SK-N-SH (cell line): ENCODE results near the gene ZFYVE9. TPM values are rescaled to one million over a fixed set of nuclear protein-coding genes. Genes with fewer than 3 reads are reported as not detected.

Experiments
- CTCF ChIA-PET: fragments of 300-600, 350-600 bp; formaldehyde crosslinking; extraction: SDS; loops from one replicate; lab custom pipeline; 2021; lab: Yijun Ruan, JAX
- POLR2A ChIA-PET: fragments of 350-600 bp; sonication (Branson Sonifier 250); formaldehyde crosslinking; extraction: SDS; loops from one replicate; lab custom pipeline; 2020; ENCODE audit warnings: antibody characterized with exemption, inconsistent platforms; lab: Yijun Ruan, JAX
- DNase-seq: peaks from one replicate; pipeline ENCODE4 v3.0.0; 2012
- H2AFZ ChIP-seq: fragments of 200-600 bp; sonication (generic); 2 replicates; pipeline ENCODE4 v1.8.1; 2016; ENCODE audit warnings: antibody characterized with exemption, mild to moderate bottlenecking, low read depth
- H3F3A ChIP-seq: fragments of 200-600 bp; sonication (generic); replicated peaks from 2 replicates; pipeline ENCODE3; 2016; ENCODE audit warnings: antibody characterized with exemption, mild to moderate bottlenecking; ENCODE audit not compliant: insufficient read depth
- H3K27ac ChIP-seq, 2 experiments: fragments of 200-500 bp in 1 of 2; fragments of 200-600 bp in 1 of 2; sonication (Bioruptor generic) in 1 of 2; sonication (generic), shearing (Covaris generic) in 1 of 2; 2 replicates each; pipeline versions ENCODE4 v1.5.1 to v1.6.1; 2014 to 2016; ENCODE audit warnings: low read depth in 2 of 2, inconsistent platforms in 1 of 2, low read length in 1 of 2, mild to moderate bottlenecking in 1 of 2, mixed read lengths in 1 of 2
- H3K27me3 ChIP-seq: fragments of 200-600 bp; sonication (generic), shearing (Covaris generic); 2 replicates; pipeline ENCODE4 v1.6.1; 2016; ENCODE audit warnings: mixed run types; ENCODE audit not compliant: insufficient read depth
- H3K36me3 ChIP-seq, 2 experiments: fragments of 200-500 bp in 1 of 2; fragments of 200-600 bp in 1 of 2; sonication (Bioruptor generic) in 1 of 2; sonication (generic) in 1 of 2; replicated peaks in 1 of 2; 2 replicates each; pipeline versions ENCODE3 to v1.5.1; 2014 to 2016; ENCODE audit warnings: low read length in 1 of 2, mild to moderate bottlenecking in 1 of 2; ENCODE audit not compliant: insufficient read depth in 2 of 2, control insufficient read depth in 1 of 2
- H3K4me1 ChIP-seq, 2 experiments: fragments of 200-500 bp in 1 of 2; fragments of 200-600 bp in 1 of 2; sonication (Bioruptor generic) in 1 of 2; sonication (generic), shearing (Covaris generic) in 1 of 2; 2 replicates each; pipeline versions ENCODE4 v1.5.1 to v1.6.1; 2014 to 2016; ENCODE audit warnings: low read depth in 1 of 2, low read length in 1 of 2, mixed run types in 1 of 2; ENCODE audit not compliant: insufficient read depth in 2 of 2, control insufficient read depth in 1 of 2
- H3K4me2 ChIP-seq: fragments of 200-600 bp; sonication (generic), shearing (Covaris generic); 2 replicates; pipeline ENCODE4 v1.6.1; 2017; ENCODE audit warnings: mixed run types
- H3K4me3 ChIP-seq, 2 experiments: fragments of 200-500 bp in 1 of 2; fragments of 200-600 bp in 1 of 2; sonication (Bioruptor generic) in 1 of 2; sonication (generic), shearing (Covaris generic) in 1 of 2; 2 replicates each; pipeline versions ENCODE4 v1.5.1 to v1.8.1; 2014 to 2016; ENCODE audit warnings: low read depth in 2 of 2, inconsistent platforms in 1 of 2, low read length in 1 of 2, mild to moderate bottlenecking in 1 of 2, mixed read lengths in 1 of 2, moderate library complexity in 1 of 2
- H3K79me2 ChIP-seq: fragments of 200-600 bp; sonication (generic); 2 replicates; pipeline ENCODE4 v1.8.1; 2017; ENCODE audit warnings: mild to moderate bottlenecking; ENCODE audit not compliant: insufficient read depth
- H3K9ac ChIP-seq: fragments of 200-600 bp; sonication (generic); 2 replicates; pipeline ENCODE4 v1.6.1; 2017; ENCODE audit warnings: mixed run types
- H3K9me2 ChIP-seq: fragments of 200-600 bp; sonication (generic); 2 replicates; pipeline ENCODE4 v1.6.1; 2017; ENCODE audit warnings: mixed run types
- H3K9me3 ChIP-seq: fragments of 200-600 bp; sonication (generic); 2 replicates; pipeline ENCODE4 v1.6.1; 2017; ENCODE audit warnings: mixed run types, mild to moderate bottlenecking, moderate library complexity
- H4K20me1 ChIP-seq: fragments of 200-600 bp; sonication (generic); 2 replicates; pipeline ENCODE4 v1.6.1; 2017; ENCODE audit warnings: mild to moderate bottlenecking, mixed run types; ENCODE audit not compliant: insufficient read depth
- EZH2phosphoT487 ChIP-seq: fragments of 200-600 bp; sonication (generic); IDR thresholded peaks from 2 replicates; pipeline ENCODE4 v1.6.1; 2017; ENCODE audit warnings: low read depth, mixed run types, mild to moderate bottlenecking, antibody characterized with exemption, moderate library complexity, borderline replicate concordance
- FOSL2 ChIP-seq: IDR thresholded peaks from 2 replicates; pipeline ENCODE4 v1.4.0; 2012; ENCODE audit warnings: low read depth, mild to moderate bottlenecking, moderate library complexity, borderline replicate concordance
- GATA2 ChIP-seq: sonication (generic); formaldehyde crosslinking; IDR thresholded peaks from 2 replicates; pipeline ENCODE4 v1.5.0; 2020; ENCODE audit warnings: mild to moderate bottlenecking, missing genetic modification reagents
- MXI1 ChIP-seq: IDR thresholded peaks from 2 replicates; pipeline ENCODE4 v1.6.1; 2012; ENCODE audit warnings: mild to moderate bottlenecking, low read depth, low read length, improper control_type of control experiment
- NFIC ChIP-seq: IDR thresholded peaks from 2 replicates; pipeline ENCODE4 v1.4.0; 2012; ENCODE audit warnings: borderline replicate concordance
- NRF1 ChIP-seq: IDR thresholded peaks from 2 replicates; pipeline ENCODE4 v1.6.1; 2012; ENCODE audit warnings: low read depth, mild to moderate bottlenecking, low read length
- RAD21 ChIP-seq: IDR thresholded peaks from 2 replicates; pipeline ENCODE4 v1.6.1; 2012; ENCODE audit warnings: mild to moderate bottlenecking, low read length
- WGBS: methylation state at CpG from one replicate; pipeline ENCODE4 v1.1.6; 2017; ENCODE audit warnings: low lambda C conversion rate; 5-methylcytosine and 5-hydroxymethylcytosine counted together
- polyA plus RNA-seq, 3 experiments: library from polyadenylated mRNA; depleted of rRNA; stranded (reverse); fragments of >200 nt; gene quantifications; 2 replicates each; pipeline ENCODE4 v1.2.3, GENCODE V29; 2012
- TF ChIP-seq, protein P1 (sequence below): IDR thresholded peaks from 2 replicates; pipeline ENCODE4; 2012
- TF ChIP-seq, protein P2 (sequence below): IDR thresholded peaks from 2 replicates; pipeline ENCODE4 v1.6.1; 2012; ENCODE audit warnings: mild to moderate bottlenecking, low read depth, low read length, moderate library complexity
- TF ChIP-seq, protein P3 (sequence below): fragments of 150-350 bp; IDR thresholded peaks from 2 replicates; pipeline ENCODE4 v1.6.1; 2017; ENCODE audit warnings: antibody characterized with exemption, low read length, low read depth, borderline replicate concordance
- TF ChIP-seq, protein P4 (sequence below): IDR thresholded peaks from 2 replicates; pipeline ENCODE4 v1.4.0; 2012; ENCODE audit warnings: low read depth, borderline replicate concordance

Gene ZFYVE9
- polyA plus RNA-seq, 1 of the 3 experiments (the other 2 are of a cell fraction): 4.1 TPM

DNA sequence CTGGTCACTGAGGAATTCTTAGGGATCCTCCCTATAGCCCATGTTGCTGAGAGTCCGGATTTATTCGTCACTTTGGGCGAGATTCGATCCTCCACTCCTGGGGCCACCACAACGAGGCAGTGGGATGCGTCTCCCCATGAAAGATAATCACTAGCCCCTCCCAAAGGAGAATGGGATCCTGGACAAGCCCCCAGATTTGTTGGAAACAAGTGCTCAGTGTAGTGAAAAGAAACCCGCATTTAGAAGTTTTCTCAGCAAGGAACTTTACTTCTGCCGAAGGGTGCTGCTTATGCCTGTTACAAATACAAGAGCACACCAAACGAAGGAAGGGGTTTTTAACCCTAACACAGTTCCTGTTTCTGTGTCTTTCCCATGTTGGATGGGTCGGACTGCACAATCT, 83.3 kb downstream of the ZFYVE9 start:
- H3K27me3 ChIP-seq: no peaks in the 10 kb centered on the region
- H3K9me2 ChIP-seq: no peaks in the 10 kb centered on the region
- ChIA-PET CTCF (no interaction called here), POLR2A (no interaction called here)
- no peak for DNase-seq
- no peaks in the 10 kb centered on the region for H3F3A ChIP-seq
- no peak overlapping the region for H3K27ac ChIP-seq
- H4K20me1 ChIP-seq: no peaks in the 10 kb centered on the region
- no peak overlapping the region for H3K4me2 ChIP-seq
- no peak overlapping the region for H3K9ac ChIP-seq
- H3K4me1 ChIP-seq: peaks cover 0 to under 1% of the 10 kb centered on the region in 2 experiments; a peak in 1 of 4 replicates
- TF ChIP-seq, protein P1, sequence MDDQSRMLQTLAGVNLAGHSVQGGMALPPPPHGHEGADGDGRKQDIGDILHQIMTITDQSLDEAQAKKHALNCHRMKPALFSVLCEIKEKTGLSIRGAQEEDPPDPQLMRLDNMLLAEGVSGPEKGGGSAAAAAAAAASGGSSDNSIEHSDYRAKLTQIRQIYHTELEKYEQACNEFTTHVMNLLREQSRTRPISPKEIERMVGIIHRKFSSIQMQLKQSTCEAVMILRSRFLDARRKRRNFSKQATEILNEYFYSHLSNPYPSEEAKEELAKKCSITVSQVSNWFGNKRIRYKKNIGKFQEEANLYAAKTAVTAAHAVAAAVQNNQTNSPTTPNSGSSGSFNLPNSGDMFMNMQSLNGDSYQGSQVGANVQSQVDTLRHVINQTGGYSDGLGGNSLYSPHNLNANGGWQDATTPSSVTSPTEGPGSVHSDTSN: no peak
- no peak for TF ChIP-seq MXI1
- TF ChIP-seq, protein P2, sequence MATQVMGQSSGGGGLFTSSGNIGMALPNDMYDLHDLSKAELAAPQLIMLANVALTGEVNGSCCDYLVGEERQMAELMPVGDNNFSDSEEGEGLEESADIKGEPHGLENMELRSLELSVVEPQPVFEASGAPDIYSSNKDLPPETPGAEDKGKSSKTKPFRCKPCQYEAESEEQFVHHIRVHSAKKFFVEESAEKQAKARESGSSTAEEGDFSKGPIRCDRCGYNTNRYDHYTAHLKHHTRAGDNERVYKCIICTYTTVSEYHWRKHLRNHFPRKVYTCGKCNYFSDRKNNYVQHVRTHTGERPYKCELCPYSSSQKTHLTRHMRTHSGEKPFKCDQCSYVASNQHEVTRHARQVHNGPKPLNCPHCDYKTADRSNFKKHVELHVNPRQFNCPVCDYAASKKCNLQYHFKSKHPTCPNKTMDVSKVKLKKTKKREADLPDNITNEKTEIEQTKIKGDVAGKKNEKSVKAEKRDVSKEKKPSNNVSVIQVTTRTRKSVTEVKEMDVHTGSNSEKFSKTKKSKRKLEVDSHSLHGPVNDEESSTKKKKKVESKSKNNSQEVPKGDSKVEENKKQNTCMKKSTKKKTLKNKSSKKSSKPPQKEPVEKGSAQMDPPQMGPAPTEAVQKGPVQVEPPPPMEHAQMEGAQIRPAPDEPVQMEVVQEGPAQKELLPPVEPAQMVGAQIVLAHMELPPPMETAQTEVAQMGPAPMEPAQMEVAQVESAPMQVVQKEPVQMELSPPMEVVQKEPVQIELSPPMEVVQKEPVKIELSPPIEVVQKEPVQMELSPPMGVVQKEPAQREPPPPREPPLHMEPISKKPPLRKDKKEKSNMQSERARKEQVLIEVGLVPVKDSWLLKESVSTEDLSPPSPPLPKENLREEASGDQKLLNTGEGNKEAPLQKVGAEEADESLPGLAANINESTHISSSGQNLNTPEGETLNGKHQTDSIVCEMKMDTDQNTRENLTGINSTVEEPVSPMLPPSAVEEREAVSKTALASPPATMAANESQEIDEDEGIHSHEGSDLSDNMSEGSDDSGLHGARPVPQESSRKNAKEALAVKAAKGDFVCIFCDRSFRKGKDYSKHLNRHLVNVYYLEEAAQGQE: no peak
- TF ChIP-seq, protein P3, sequence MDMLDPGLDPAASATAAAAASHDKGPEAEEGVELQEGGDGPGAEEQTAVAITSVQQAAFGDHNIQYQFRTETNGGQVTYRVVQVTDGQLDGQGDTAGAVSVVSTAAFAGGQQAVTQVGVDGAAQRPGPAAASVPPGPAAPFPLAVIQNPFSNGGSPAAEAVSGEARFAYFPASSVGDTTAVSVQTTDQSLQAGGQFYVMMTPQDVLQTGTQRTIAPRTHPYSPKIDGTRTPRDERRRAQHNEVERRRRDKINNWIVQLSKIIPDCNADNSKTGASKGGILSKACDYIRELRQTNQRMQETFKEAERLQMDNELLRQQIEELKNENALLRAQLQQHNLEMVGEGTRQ: no peak
- no peak for TF ChIP-seq RAD21
- TF ChIP-seq, all 33 proteins: peak for 0
- H2AFZ ChIP-seq: no peak overlapping the region
- no peaks in the 10 kb centered on the region; the same call in 1 of the 2 replicates for H3K9me3 ChIP-seq
- WGBS: 85% methylated on average over 10 of the region's 10 CpGs
- H3K36me3 ChIP-seq: peaks cover 0 to 13% of the 10 kb centered on the region in 2 experiments
- no peak overlapping the region for H3K4me3 ChIP-seq
- peaks cover 5% of the 10 kb centered on the region; the same call in 1 of the 2 replicates for H3K79me2 ChIP-seq

DNA sequence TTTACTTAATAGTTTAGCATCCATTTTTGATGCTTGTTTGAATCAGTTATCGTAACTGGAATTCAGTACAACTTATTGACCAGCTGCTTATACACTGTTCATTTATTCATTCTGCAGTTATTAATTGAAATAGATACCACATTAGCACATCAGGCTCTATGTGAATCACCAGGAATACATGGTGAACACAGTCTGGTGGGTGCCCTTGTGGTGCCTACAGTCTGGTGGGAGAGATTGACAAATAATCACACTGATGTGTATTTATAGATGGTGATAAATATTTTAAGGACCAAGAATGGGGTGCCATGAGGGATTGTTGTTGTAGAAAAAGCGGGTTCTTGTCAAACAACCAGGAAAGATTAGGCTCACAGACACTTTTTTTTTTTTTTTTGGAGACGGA, 87.6 kb downstream of the ZFYVE9 start:
- no peak overlapping the region for H3K4me2 ChIP-seq
- H3K27ac ChIP-seq: no peak overlapping the region
- no peaks in the 10 kb centered on the region; the same call in none of the 2 replicates for H3K79me2 ChIP-seq
- H3K4me3 ChIP-seq: no peak overlapping the region
- peaks cover 0 to 13% of the 10 kb centered on the region in 2 experiments for H3K36me3 ChIP-seq
- no peak for DNase-seq
- no peaks in the 10 kb centered on the region for H3K9me3 ChIP-seq
- no peaks in the 10 kb centered on the region for H3K9me2 ChIP-seq
- no peak overlapping the region for H3K9ac ChIP-seq
- TF ChIP-seq EZH2phosphoT487 (no peak), NRF1 (no peak), NFIC (no peak), FOSL2 (no peak), GATA2 (CRISPR knock-in tag) (no peak)
- TF ChIP-seq, protein P4, sequence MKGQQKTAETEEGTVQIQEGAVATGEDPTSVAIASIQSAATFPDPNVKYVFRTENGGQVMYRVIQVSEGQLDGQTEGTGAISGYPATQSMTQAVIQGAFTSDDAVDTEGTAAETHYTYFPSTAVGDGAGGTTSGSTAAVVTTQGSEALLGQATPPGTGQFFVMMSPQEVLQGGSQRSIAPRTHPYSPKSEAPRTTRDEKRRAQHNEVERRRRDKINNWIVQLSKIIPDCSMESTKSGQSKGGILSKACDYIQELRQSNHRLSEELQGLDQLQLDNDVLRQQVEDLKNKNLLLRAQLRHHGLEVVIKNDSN: no peak
- TF ChIP-seq, all 33 proteins: peak for 0
- Histone ChIP-seq H3F3A (no peaks in the 10 kb centered on the region), H3K27me3 (no peaks in the 10 kb centered on the region), H2AFZ (no peak overlapping the region), H3K4me1 (peaks cover 0 to 4% of the 10 kb centered on the region in 2 experiments; a peak in 1 of 4 replicates), H4K20me1 (no peaks in the 10 kb centered on the region)
- ChIA-PET CTCF (no interaction called here), POLR2A (no interaction called here)
- WGBS: 98% methylated on average over 3 of the region's 3 CpGs
